Choroid plexus epithelial cell (primary cell): ENCODE data around the gene MTMR4.
"Not testable (repeated sequence)": the region's sequence is repeated elsewhere in the genome, so short reads cannot be mapped to it uniquely, and the experiment has no call there.

Experiments used
- DNase-seq: peaks from one replicate; pipeline ENCODE4 v3.0.0-alpha.2; 2010; ENCODE audit warnings: low read depth
- H3K4me3 ChIP-seq: 2 replicates; pipeline ENCODE4 v1.5.1; 2011; ENCODE audit warnings: low read depth, mild to moderate bottlenecking, control low read depth, low read length, moderate library complexity
- CTCF ChIP-seq: conservative IDR thresholded peaks from 2 replicates; pipeline ENCODE4 v1.5.1; 2011; ENCODE audit warnings: low read depth, mild to moderate bottlenecking, control low read depth, inconsistent platforms, low read length, moderate library complexity

Gene MTMR4

GRCh38 chr17:58507123-58507634 is 7.3 kb downstream of the MTMR4 start:
- TF ChIP-seq CTCF: no peak
- H3K4me3 ChIP-seq: no peak overlapping the region
- peak; percentile 84 for DNase-seq

- H3K4me3 ChIP-seq: no peak overlapping the region
- peak; percentile 65 for DNase-seq
- no peak for TF ChIP-seq CTCF
Observed at GRCh38 chr17:58506354-58507080, 7.9 kb downstream of the MTMR4 start.

GRCh38 chr17:58504826-58505351 is 9.5 kb downstream of the MTMR4 start:
- TF ChIP-seq CTCF: no peak
- no peak for DNase-seq
- no peak overlapping the region for H3K4me3 ChIP-seq

- no peak for DNase-seq
- no peak for TF ChIP-seq CTCF
- H3K4me3 ChIP-seq: no peak overlapping the region
Observed at GRCh38 chr17:58503866-58504265, 10.6 kb downstream of the MTMR4 start.

GRCh38 chr17:58503134-58503533 is 11.3 kb downstream of the MTMR4 start:
- H3K4me3 ChIP-seq, DNase-seq: not testable (repeated sequence)

GRCh38 chr17:58501451-58501850 is 13.0 kb downstream of the MTMR4 start:
- H3K4me3 ChIP-seq: no peak overlapping the region
- TF ChIP-seq CTCF: no peak
- DNase-seq: no peak

GRCh38 chr17:58498177-58498828 is 16.1 kb downstream of the MTMR4 start:
- no peak for TF ChIP-seq CTCF
- no peak overlapping the region for H3K4me3 ChIP-seq
- no peak for DNase-seq
